Loucy (cell line): ENCODE measurements around the gene TMEM132D.

Experiments
- H2AFZ ChIP-seq: fragments of 200-600 bp; sonication (generic); 2 replicates; pipeline ENCODE4 v1.6.0; 2016; ENCODE audit warnings: antibody characterized with exemption, mild to moderate bottlenecking, low read length, moderate library complexity
- H3F3A ChIP-seq: fragments of 200-600 bp; 2 replicates; pipeline ENCODE4 v1.6.0; 2016; ENCODE audit warnings: antibody characterized with exemption, low read depth, mild to moderate bottlenecking
- H3K27me3 ChIP-seq: fragments of 200-600 bp; sonication (generic); 2 replicates; pipeline ENCODE4 v1.6.1; 2014; ENCODE audit warnings: low read length, mild to moderate bottlenecking; ENCODE audit not compliant: insufficient read depth, poor library complexity, severe bottlenecking
- H3K36me3 ChIP-seq: fragments of 200-600 bp; sonication (generic); 2 replicates; pipeline ENCODE4 v1.6.1; 2016; ENCODE audit warnings: low read length; ENCODE audit not compliant: insufficient read depth
- H3K4me1 ChIP-seq: fragments of 200-600 bp; sonication (generic); 2 replicates; pipeline ENCODE4 v1.5.1; 2014; ENCODE audit warnings: low read length, mild to moderate bottlenecking; ENCODE audit not compliant: insufficient read depth, poor library complexity, severe bottlenecking
- H3K4me2 ChIP-seq: fragments of 200-600 bp; sonication (generic); 2 replicates; pipeline ENCODE4 v1.6.0; 2014; ENCODE audit warnings: antibody characterized with exemption, low read length, low read depth, mild to moderate bottlenecking; ENCODE audit not compliant: poor library complexity, severe bottlenecking
- H3K4me3 ChIP-seq: fragments of 200-600 bp; sonication (generic); 2 replicates; pipeline ENCODE4 v1.5.1; 2014; ENCODE audit warnings: low read length, mild to moderate bottlenecking, mixed read lengths; ENCODE audit not compliant: poor library complexity, severe bottlenecking
- H3K79me2 ChIP-seq: fragments of 200-600 bp; sonication (generic); 2 replicates; pipeline ENCODE4 v1.6.1; 2014; ENCODE audit warnings: low read length; ENCODE audit not compliant: insufficient read depth
- H3K9ac ChIP-seq: fragments of 200-600 bp; sonication (generic); 2 replicates; pipeline ENCODE4 v1.6.0; 2014; ENCODE audit warnings: mild to moderate bottlenecking, low read depth, low read length, moderate library complexity; ENCODE audit not compliant: poor library complexity, severe bottlenecking
- H3K9me2 ChIP-seq: fragments of 200-600 bp; sonication (generic); replicated peaks from 2 replicates; pipeline ENCODE4 v1.6.1; 2016; ENCODE audit warnings: low read depth, low read length, mixed read lengths
- H3K9me3 ChIP-seq: fragments of 200-600 bp; sonication (generic); 2 replicates; pipeline ENCODE4 v1.6.1; 2014; ENCODE audit warnings: mild to moderate bottlenecking, antibody characterized with exemption, low read length, low read depth; ENCODE audit not compliant: insufficient read depth
- H4K20me1 ChIP-seq: fragments of 200-600 bp; sonication (generic); 2 replicates; pipeline ENCODE4 v1.6.0; 2014; ENCODE audit warnings: antibody characterized with exemption, low read length, mild to moderate bottlenecking; ENCODE audit not compliant: insufficient read depth, poor library complexity, severe bottlenecking
- CTCF ChIP-seq: fragments of 200-600 bp; sonication (generic); conservative IDR thresholded peaks from 2 replicates; pipeline ENCODE4 v1.5.1; 2014; ENCODE audit warnings: mild to moderate bottlenecking, antibody characterized with exemption, low read length
- EZH2phosphoT487 ChIP-seq: fragments of 200-600 bp; IDR thresholded peaks from 2 replicates; pipeline ENCODE4 v1.6.1; 2018; ENCODE audit warnings: antibody characterized with exemption, mild to moderate bottlenecking, moderate library complexity, borderline replicate concordance

TMEM132D gene

GRCh38 chr12:129622566-129622965 lies 281.3 kb downstream of the TMEM132D start:
- TF ChIP-seq CTCF, result no peak
- no peak for TF ChIP-seq EZH2phosphoT487
- Histone ChIP-seq H3F3A (no peaks in the 10 kb centered on the region), H3K9me2 (no peaks in the 10 kb centered on the region), H3K4me2 (no peak overlapping the region), H4K20me1 (no peaks in the 10 kb centered on the region), H3K36me3 (no peaks in the 10 kb centered on the region), H3K4me3 (no peak overlapping the region), H3K79me2 (no peaks in the 10 kb centered on the region), H3K4me1 (no peaks in the 10 kb centered on the region), H3K27me3 (no peaks in the 10 kb centered on the region), H3K9ac (no peak overlapping the region), H3K9me3 (peaks cover 5% of the 10 kb centered on the region; the same call in 1 of the 2 replicates), H2AFZ (no peak overlapping the region)

GRCh38 chr12:129619271-129619670 lies 284.6 kb downstream of the TMEM132D start:
- Histone ChIP-seq H3K9me3 (peaks cover 7% of the 10 kb centered on the region; the same call in 1 of the 2 replicates), H3K4me1 (no peaks in the 10 kb centered on the region), H2AFZ (no peak overlapping the region), H4K20me1 (no peaks in the 10 kb centered on the region), H3K9me2 (no peaks in the 10 kb centered on the region), H3K4me3 (no peak overlapping the region), H3K9ac (no peak overlapping the region), H3F3A (no peaks in the 10 kb centered on the region), H3K36me3 (no peaks in the 10 kb centered on the region), H3K4me2 (no peak overlapping the region), H3K79me2 (no peaks in the 10 kb centered on the region), H3K27me3 (no peaks in the 10 kb centered on the region)
- TF ChIP-seq EZH2phosphoT487 (no peak), CTCF (no peak)

- no peak overlapping the region for H3K4me2 ChIP-seq
- H3F3A ChIP-seq, result no peaks in the 10 kb centered on the region
- H2AFZ ChIP-seq, result no peak overlapping the region
- H3K4me1 ChIP-seq, result no peaks in the 10 kb centered on the region
- H4K20me1 ChIP-seq, result no peaks in the 10 kb centered on the region
- H3K79me2 ChIP-seq, result no peaks in the 10 kb centered on the region
- H3K4me3 ChIP-seq, result no peak overlapping the region
- no peaks in the 10 kb centered on the region for H3K9me2 ChIP-seq
- H3K36me3 ChIP-seq, result no peaks in the 10 kb centered on the region
- no peaks in the 10 kb centered on the region for H3K27me3 ChIP-seq
- no peak overlapping the region for H3K9ac ChIP-seq
- peaks cover 8% of the 10 kb centered on the region; the same call in 1 of the 2 replicates for H3K9me3 ChIP-seq
- no peak for TF ChIP-seq CTCF
- no peak for TF ChIP-seq EZH2phosphoT487
Observed at GRCh38 chr12:129617849-129618248, 286.0 kb downstream of the TMEM132D start.
